Measurements from ENCODE around the gene GPHA2.

The GPHA2 gene

GRCh38 chr11:64967375-64967774 is 31.7 kb upstream of the GPHA2 start:
- no peak for DNase-seq (ENCODE audit: low read depth in 2 of 2)
- H3K4me3 ChIP-seq (replicated peaks in 1 of 2; ENCODE audit: low read depth in 2 of 2, low read length in 2 of 2), result no peak overlapping the region
- TF ChIP-seq CTCF (IDR thresholded peaks at IDR 0.05; ENCODE audit: low read depth, low read length), result no peak

- no peak overlapping the region for H3K4me3 ChIP-seq (replicated peaks in 1 of 2; ENCODE audit: low read depth in 2 of 2, low read length in 2 of 2)
- TF ChIP-seq CTCF (IDR thresholded peaks at IDR 0.05; ENCODE audit: low read depth, low read length), result no peak
- no peak for DNase-seq (ENCODE audit: low read depth in 2 of 2)
Observed at GRCh38 chr11:64963072-64963631, 27.5 kb upstream of the GPHA2 start.

GRCh38 chr11:64960719-64961118 is 25.0 kb upstream of the GPHA2 start:
- no peak for TF ChIP-seq CTCF (IDR thresholded peaks at IDR 0.05; ENCODE audit: low read depth, low read length)
- DNase-seq (ENCODE audit: low read depth in 2 of 2), result peak in 1 of 2 donors; percentile 40
- no peak overlapping the region for H3K4me3 ChIP-seq (replicated peaks in 1 of 2; ENCODE audit: low read depth in 2 of 2, low read length in 2 of 2)

GRCh38 chr11:64959498-64959897 is 23.8 kb upstream of the GPHA2 start:
- no peak overlapping the region for H3K4me3 ChIP-seq (replicated peaks in 1 of 2; ENCODE audit: low read depth in 2 of 2, low read length in 2 of 2)
- no peak for TF ChIP-seq CTCF (IDR thresholded peaks at IDR 0.05; ENCODE audit: low read depth, low read length)
- DNase-seq (ENCODE audit: low read depth in 2 of 2), result peak in 1 of 2 donors; percentile 6

GRCh38 chr11:64954201-64954600 is 18.5 kb upstream of the GPHA2 start:
- no peak for TF ChIP-seq CTCF (IDR thresholded peaks at IDR 0.05; ENCODE audit: low read depth, low read length)
- H3K4me3 ChIP-seq (replicated peaks in 1 of 2; ENCODE audit: low read depth in 2 of 2, low read length in 2 of 2), result no peak overlapping the region
- DNase-seq (ENCODE audit: low read depth in 2 of 2), result no peak

GRCh38 chr11:64951529-64951928 is 15.8 kb upstream of the GPHA2 start:
- TF ChIP-seq CTCF (IDR thresholded peaks at IDR 0.05; ENCODE audit: low read depth, low read length), result no peak
- H3K4me3 ChIP-seq (replicated peaks in 1 of 2; ENCODE audit: low read depth in 2 of 2, low read length in 2 of 2), result no peak overlapping the region

GRCh38 chr11:64947208-64947814 is 11.6 kb upstream of the GPHA2 start:
- peak; percentile 29 to 44 for DNase-seq (ENCODE audit: low read depth in 2 of 2)
- TF ChIP-seq CTCF (IDR thresholded peaks at IDR 0.05; ENCODE audit: low read depth, low read length), result peak; percentile 10
- no peak overlapping the region for H3K4me3 ChIP-seq (replicated peaks in 1 of 2; ENCODE audit: low read depth in 2 of 2, low read length in 2 of 2)

More at GRCh38 chr11:64951529-64951928, 15.8 kb upstream of the GPHA2 start:
- DNase-seq (ENCODE audit: low read depth in 2 of 2), result no peak

All from cardiac fibroblast (primary cell).